ENCODE data around the gene DNAJA2. TPM values are rescaled to one million over a fixed set of nuclear protein-coding genes. Genes with fewer than 3 reads are reported as not detected.

Gene DNAJA2
- polyA plus RNA-seq, 1 experiment, result 8.3 TPM

GRCh38 chr16:46937536-46937935 is 35.9 kb downstream of the DNAJA2 start:
- ChIA-PET POLR2A (no interaction called here), CTCF (interaction anchor here (1.2 kb wide), 1 partner anchor 11 kb away, joined by 5 read pairs; no protein-coding TSS in a partner anchor)
- no peaks in the 10 kb centered on the region for H3K36me3 ChIP-seq (ENCODE audit: control insufficient read depth, insufficient read depth, low read length)
- H3K4me3 ChIP-seq (ENCODE audit: low read depth, low read length), result no peak overlapping the region
- no peak for DNase-seq (ENCODE audit: low read depth)
- TF ChIP-seq CTCF (IDR thresholded peaks at IDR 0.05; ENCODE audit: insufficient read depth, low read depth, low read length), result no peak
- H3K27me3 ChIP-seq (ENCODE audit: control insufficient read depth, insufficient read depth, low read length), result no peaks in the 10 kb centered on the region

- CTCF ChIA-PET, result interaction anchor here (0.6 to 2.0 kb wide), 2 partner anchors 15 to 79 kb away, joined by 3 to 7 read pairs; no protein-coding TSS in a partner anchor
These were observed 40.7 kb downstream of the DNAJA2 start for GRCh38 chr16:46932802-46933201.

GRCh38 chr16:46930861-46931260 is 42.6 kb downstream of the DNAJA2 start:
- no peaks in the 10 kb centered on the region for H3K27me3 ChIP-seq (ENCODE audit: control insufficient read depth, insufficient read depth, low read length)
- CTCF ChIA-PET, result interaction anchor here (0.6 to 6.9 kb wide), 15 partner anchors 8 to 256 kb away, joined by 3 to 48 read pairs (median 7); no protein-coding TSS in a partner anchor
- no peak for DNase-seq (ENCODE audit: low read depth)
- no peak for TF ChIP-seq CTCF (IDR thresholded peaks at IDR 0.05; ENCODE audit: insufficient read depth, low read depth, low read length)
- POLR2A ChIA-PET, result no interaction called here
- peaks cover 10% of the 10 kb centered on the region; the same call in 1 of the 2 replicates for H3K36me3 ChIP-seq (ENCODE audit: control insufficient read depth, insufficient read depth, low read length)
- H3K4me3 ChIP-seq (ENCODE audit: low read depth, low read length), result no peak overlapping the region

More at GRCh38 chr16:46932802-46933201, 40.7 kb downstream of the DNAJA2 start:
- no peak for TF ChIP-seq CTCF (IDR thresholded peaks at IDR 0.05; ENCODE audit: insufficient read depth, low read depth, low read length)
- no peak for DNase-seq (ENCODE audit: low read depth)
- Histone ChIP-seq H3K36me3 (ENCODE audit: control insufficient read depth, insufficient read depth, low read length) (0 out of 2 replicates have a peak, but pooled peaks cover 4% of the 10 kb centered on the region), H3K4me3 (ENCODE audit: low read depth, low read length) (no peak overlapping the region), H3K27me3 (ENCODE audit: control insufficient read depth, insufficient read depth, low read length) (no peaks in the 10 kb centered on the region)
- POLR2A ChIA-PET, result no interaction called here

- Histone ChIP-seq H3K27me3 (ENCODE audit: control insufficient read depth, insufficient read depth, low read length) (no peaks in the 10 kb centered on the region), H3K36me3 (ENCODE audit: control insufficient read depth, insufficient read depth, low read length) (peaks cover 10% of the 10 kb centered on the region; the same call in 1 of the 2 replicates), H3K4me3 (ENCODE audit: low read depth, low read length) (no peak overlapping the region)
- POLR2A ChIA-PET, result no interaction called here
- TF ChIP-seq CTCF (IDR thresholded peaks at IDR 0.05; ENCODE audit: insufficient read depth, low read depth, low read length), result peak; percentile 92
- CTCF ChIA-PET, result interaction anchor here (0.6 to 6.9 kb wide), 24 partner anchors 9 to 1235 kb away, joined by 3 to 48 read pairs (median 4); no protein-coding TSS in a partner anchor
- DNase-seq (ENCODE audit: low read depth), result no peak
These were observed 43.8 kb downstream of the DNAJA2 start for GRCh38 chr16:46929378-46930332.

GRCh38 chr16:46928811-46929210 is 44.7 kb downstream of the DNAJA2 start:
- CTCF ChIA-PET, result interaction anchor here (0.8 to 6.9 kb wide), 7 partner anchors 9 to 76 kb away, joined by 3 to 48 read pairs (median 10); no protein-coding TSS in a partner anchor
- no peak for TF ChIP-seq CTCF (IDR thresholded peaks at IDR 0.05; ENCODE audit: insufficient read depth, low read depth, low read length)

More at GRCh38 chr16:46928811-46929210, 44.7 kb downstream of the DNAJA2 start:
- H3K4me3 ChIP-seq (ENCODE audit: low read depth, low read length), result no peak overlapping the region
- H3K36me3 ChIP-seq (ENCODE audit: control insufficient read depth, insufficient read depth, low read length), result peaks cover 17% of the 10 kb centered on the region
- POLR2A ChIA-PET, result no interaction called here
- no peaks in the 10 kb centered on the region for H3K27me3 ChIP-seq (ENCODE audit: control insufficient read depth, insufficient read depth, low read length)
- no peak for DNase-seq (ENCODE audit: low read depth)
